B cell (primary cell): ENCODE measurements around the gene NFKBIZ. TPM values are rescaled to one million over a fixed set of nuclear protein-coding genes. Genes with fewer than 3 reads are reported as not detected.
A peak's percentile ranks its signal among the peaks of the same experiment; 100 is the strongest.

Source experiments
- ATAC-seq: fragments of 200-7000 bp; cut with Tn5 transposase; one replicate; pipeline ENCODE4 v1.10.0; 2021; ENCODE audit warnings: low read depth, mild to moderate bottlenecking, moderate number of reproducible peaks, moderate library complexity
- CTCF ChIA-PET: fragments of 350-600 bp; sonication (Branson Sonifier 250); formaldehyde crosslinking; loops from one replicate; lab custom pipeline; 2021; ENCODE audit warnings: antibody characterized with exemption, inconsistent platforms; lab: Charles Lee
- POLR2A ChIA-PET: fragments of 350-600 bp; sonication (Branson Sonifier 250); formaldehyde crosslinking; loops from one replicate; lab custom pipeline; 2021; ENCODE audit warnings: antibody characterized with exemption; lab: Charles Lee
- DNase-seq: peaks from one replicate; pipeline ENCODE4 v3.0.0; 2013
- H2AFZ ChIP-seq: 2 replicates; pipeline ENCODE4 v1.6.1; 2012; ENCODE audit warnings: mild to moderate bottlenecking, low read depth, low read length; ENCODE audit not compliant: insufficient read depth, poor library complexity, severe bottlenecking
- H3K27ac ChIP-seq, 2 donors: 1 replicate in 1 of 2; 2 replicates in 1 of 2; pipeline ENCODE4 v1.5.1; 2012 to 2013; ENCODE audit warnings: low read length in 2 of 2, mild to moderate bottlenecking in 2 of 2, moderate library complexity in 1 of 2
- H3K27me3 ChIP-seq, 4 experiments: fragments of 200-600 bp in 1 of 4; sonication (generic) in 1 of 4; replicated peaks in 1 of 4; 1 replicate in 2 of 4; 2 replicates in 2 of 4; pipeline versions ENCODE4 v1.6.1 to v1.7.0; 2013 to 2016; ENCODE audit warnings: low read length in 3 of 4, mild to moderate bottlenecking in 2 of 4, mixed read lengths in 1 of 4, moderate library complexity in 1 of 4; ENCODE audit not compliant: insufficient read depth in 4 of 4, control insufficient read depth in 3 of 4; ENCODE audit errors: control extremely low read depth in 1 of 4
- H3K36me3 ChIP-seq, 2 experiments: replicated peaks in 1 of 2; 1 replicate in 1 of 2; 2 replicates in 1 of 2; pipeline versions ENCODE4 v1.6.1 to v1.7.1; 2013; ENCODE audit warnings: low read length in 1 of 2; ENCODE audit not compliant: insufficient read depth in 2 of 2, control insufficient read depth in 1 of 2; ENCODE audit errors: control extremely low read depth in 1 of 2, extremely low read depth in 1 of 2
- H3K4me1 ChIP-seq, 2 donors: fragments of 200-600 bp in 1 of 2; sonication (generic) in 1 of 2; 1 replicate in 1 of 2; 2 replicates in 1 of 2; pipeline versions ENCODE4 v1.5.1 to v1.6.1; 2013 to 2017; ENCODE audit warnings: low read length in 2 of 2; ENCODE audit not compliant: control insufficient read depth in 2 of 2, insufficient read depth in 2 of 2
- H3K4me2 ChIP-seq: replicated peaks from 2 replicates; pipeline ENCODE3; 2012; ENCODE audit warnings: mild to moderate bottlenecking, low read depth, low read length; ENCODE audit not compliant: poor library complexity, severe bottlenecking
- H3K4me3 ChIP-seq, 5 experiments: fragments of 200-600 bp in 1 of 5; sonication (generic) in 1 of 5; 1 replicate in 3 of 5; 2 replicates in 2 of 5; pipeline versions ENCODE4 v1.5.1 to v1.7.0; 2011 to 2016; ENCODE audit warnings: low read length in 4 of 5, mild to moderate bottlenecking in 4 of 5, low read depth in 2 of 5, control low read depth in 1 of 5, moderate library complexity in 1 of 5; ENCODE audit not compliant: insufficient read depth in 1 of 5; ENCODE audit errors: control extremely low read depth in 1 of 5, extremely low read depth in 1 of 5
- H3K79me2 ChIP-seq: fragments of 200-600 bp; sonication (generic); one replicate; pipeline ENCODE4 v1.6.0; 2016; ENCODE audit warnings: low read length; ENCODE audit not compliant: control insufficient read depth, insufficient read depth
- H3K9ac ChIP-seq: fragments of 200-600 bp; sonication (generic); 2 replicates; pipeline ENCODE4 v1.6.1; 2017; ENCODE audit warnings: mild to moderate bottlenecking, low read length, moderate library complexity
- H3K9me3 ChIP-seq, 3 donors: one replicate each; pipeline versions ENCODE4 v1.6.1 to v1.7.1; 2013; ENCODE audit warnings: low read length in 2 of 3; ENCODE audit not compliant: control insufficient read depth in 2 of 3, insufficient read depth in 1 of 3; ENCODE audit errors: control extremely low read depth in 1 of 3
- H4K20me1 ChIP-seq: 2 replicates; pipeline ENCODE4 v1.6.0; 2012; ENCODE audit warnings: mild to moderate bottlenecking, low read length; ENCODE audit not compliant: insufficient read depth, control insufficient read depth, poor library complexity, severe bottlenecking
- H3K27ac Mint-ChIP-seq: one replicate; pipeline ENCODE4 v1.8.0; 2021; ENCODE audit warnings: mixed read lengths
- H3K27me3 Mint-ChIP-seq: one replicate; pipeline ENCODE4 v1.8.0; 2021; ENCODE audit warnings: mixed read lengths
- H3K4me1 Mint-ChIP-seq: one replicate; pipeline ENCODE4 v1.8.0; 2021; ENCODE audit warnings: mixed read lengths
- H3K4me3 Mint-ChIP-seq: one replicate; pipeline ENCODE4 v1.8.0; 2021; ENCODE audit warnings: mixed read lengths
- H3K9me3 Mint-ChIP-seq: one replicate; pipeline ENCODE4 v1.8.0; 2022; ENCODE audit warnings: mixed read lengths; ENCODE audit not compliant: insufficient read depth
- EZH2 ChIP-seq: IDR thresholded peaks from 2 replicates; pipeline ENCODE4 v1.6.1; 2012; ENCODE audit warnings: borderline replicate concordance, low read depth, mild to moderate bottlenecking, moderate library complexity, low read length; ENCODE audit not compliant: insufficient read depth, poor library complexity, severe bottlenecking
- WGBS: methylation state at CpG from one replicate; pipeline ENCODE4 v1.1.5; 2013; ENCODE audit warnings: missing lambda C conversion rate; ENCODE audit not compliant: insufficient coverage; 5-methylcytosine and 5-hydroxymethylcytosine counted together
- intact Hi-C: fragments of 100-400 bp; cut with micrococcal nuclease; formaldehyde crosslinking; loops from one replicate; pipeline ENCODE4 v1.10.0; 2022
- polyA plus RNA-seq: library from polyadenylated mRNA; depleted of rRNA; stranded (reverse); fragments of >200 nt; gene quantifications from 2 replicates; pipeline ENCODE4 v1.2.3, GENCODE V29; 2012
- total RNA-seq, 2 donors: library from RNA; stranded (reverse); fragments of 120-200 nt in 1 of 2; gene quantifications; 1 replicate in 1 of 2; 2 replicates in 1 of 2; pipeline versions ENCODE4 v1.2.3 to v1.2.4, GENCODE V29; 2013 to 2022
- TF ChIP-seq, protein P1 (sequence below): fragments of 200-600 bp; IDR thresholded peaks from one replicate; pipeline ENCODE4 v1.8.0; 2022; ENCODE audit warnings: antibody characterized with exemption, mild to moderate bottlenecking

NFKBIZ gene
- total and polyA plus RNA-seq, 2 donors (not counting 1 experiment from before 2014, with no cell fraction given): 114 to 157 TPM

DNA sequence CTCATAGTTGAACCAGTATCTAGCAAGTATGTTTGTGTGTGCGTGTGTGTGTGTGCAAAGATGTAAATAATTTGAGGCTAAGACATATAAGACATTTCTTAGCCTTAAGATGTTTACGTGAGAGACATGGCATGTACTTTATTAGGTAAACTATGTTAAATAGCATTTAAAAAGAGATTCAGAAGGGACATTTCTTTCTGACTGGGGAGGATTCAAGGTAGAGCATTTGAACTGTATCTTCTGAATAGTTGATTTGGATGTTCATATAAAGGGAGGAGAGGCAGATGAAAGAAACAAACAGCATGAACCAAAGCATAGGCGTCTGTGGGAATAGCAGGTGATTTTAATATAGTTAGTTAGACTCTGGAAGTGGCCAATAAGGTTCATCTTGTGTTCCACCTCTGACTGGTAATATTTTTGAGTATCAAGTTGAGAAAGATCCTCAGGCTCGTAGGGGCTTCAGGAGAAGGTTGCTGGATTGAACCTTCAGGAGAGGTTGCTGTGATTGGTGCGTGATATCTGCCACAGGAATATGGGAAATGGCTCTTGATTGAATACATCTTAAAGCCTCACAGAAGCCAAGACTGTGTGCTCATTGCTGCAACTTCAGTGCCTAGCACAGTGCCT lies 12.6 kb downstream of the NFKBIZ start:
- WGBS: 93% methylated on average over 3 of the region's 5 CpGs
- intact Hi-C loops: loop anchor here (1.0 to 5.0 kb wide), 2 partner anchors 9 to 35 kb away; no protein-coding TSS in a partner anchor
- peaks cover 2% of the 10 kb centered on the region for H3K9me3 Mint-ChIP-seq
- no peak overlapping the region for H3K4me3 ChIP-seq
- peak overlapping the region; percentile 38 for H3K4me2 ChIP-seq
- no peak overlapping the region for H3K9ac ChIP-seq
- H4K20me1 ChIP-seq: peaks cover 22% of the 10 kb centered on the region
- no peak for DNase-seq
- H3K4me1 ChIP-seq: peaks cover 17 to 20% of the 10 kb centered on the region in 2 donors
- H3K27ac ChIP-seq: peak overlapping the region in 1 of 2 donors; percentile 6
- H3K79me2 ChIP-seq: no peaks in the 10 kb centered on the region
- peaks cover 48% of the 10 kb centered on the region for H3K4me1 Mint-ChIP-seq
- no peaks in the 10 kb centered on the region for H3K27me3 Mint-ChIP-seq
- H3K27ac Mint-ChIP-seq: peak overlapping the region; percentile 76
- TF ChIP-seq EZH2: no peak
- TF ChIP-seq, protein P1, sequence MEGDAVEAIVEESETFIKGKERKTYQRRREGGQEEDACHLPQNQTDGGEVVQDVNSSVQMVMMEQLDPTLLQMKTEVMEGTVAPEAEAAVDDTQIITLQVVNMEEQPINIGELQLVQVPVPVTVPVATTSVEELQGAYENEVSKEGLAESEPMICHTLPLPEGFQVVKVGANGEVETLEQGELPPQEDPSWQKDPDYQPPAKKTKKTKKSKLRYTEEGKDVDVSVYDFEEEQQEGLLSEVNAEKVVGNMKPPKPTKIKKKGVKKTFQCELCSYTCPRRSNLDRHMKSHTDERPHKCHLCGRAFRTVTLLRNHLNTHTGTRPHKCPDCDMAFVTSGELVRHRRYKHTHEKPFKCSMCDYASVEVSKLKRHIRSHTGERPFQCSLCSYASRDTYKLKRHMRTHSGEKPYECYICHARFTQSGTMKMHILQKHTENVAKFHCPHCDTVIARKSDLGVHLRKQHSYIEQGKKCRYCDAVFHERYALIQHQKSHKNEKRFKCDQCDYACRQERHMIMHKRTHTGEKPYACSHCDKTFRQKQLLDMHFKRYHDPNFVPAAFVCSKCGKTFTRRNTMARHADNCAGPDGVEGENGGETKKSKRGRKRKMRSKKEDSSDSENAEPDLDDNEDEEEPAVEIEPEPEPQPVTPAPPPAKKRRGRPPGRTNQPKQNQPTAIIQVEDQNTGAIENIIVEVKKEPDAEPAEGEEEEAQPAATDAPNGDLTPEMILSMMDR: no peak
- H3K4me3 Mint-ChIP-seq: peak overlapping the region; percentile 11
- H3K9me3 ChIP-seq: peaks cover 0 to 3% (median 0%) of the 10 kb centered on the region in 3 donors
- POLR2A ChIA-PET: interaction anchor here (0.6 kb wide), 2 partner anchors 14 to 37 kb away, joined by 3 read pairs; no protein-coding TSS in a partner anchor
- CTCF ChIA-PET: interaction anchor here (0.6 to 1.3 kb wide), 4 partner anchors 10 to 363 kb away, joined by 3 to 5 read pairs (median 3); no protein-coding TSS in a partner anchor
- H3K27me3 ChIP-seq: no peaks in the 10 kb centered on the region
- H3K36me3 ChIP-seq: peaks cover 6 to 49% of the 10 kb centered on the region in 2 experiments
- no peak for ATAC-seq
- H2AFZ ChIP-seq: no peak overlapping the region
